Anterior cingulate cortex (tissue), 58 donors: ENCODE results near the gene ARHGAP26.

Experiments
- DNase-seq, 58 donors: peaks; one replicate each; lab custom pipeline; 2025; lab: John Stamatoyannopoulos, UW

ARHGAP26 gene

DNA sequence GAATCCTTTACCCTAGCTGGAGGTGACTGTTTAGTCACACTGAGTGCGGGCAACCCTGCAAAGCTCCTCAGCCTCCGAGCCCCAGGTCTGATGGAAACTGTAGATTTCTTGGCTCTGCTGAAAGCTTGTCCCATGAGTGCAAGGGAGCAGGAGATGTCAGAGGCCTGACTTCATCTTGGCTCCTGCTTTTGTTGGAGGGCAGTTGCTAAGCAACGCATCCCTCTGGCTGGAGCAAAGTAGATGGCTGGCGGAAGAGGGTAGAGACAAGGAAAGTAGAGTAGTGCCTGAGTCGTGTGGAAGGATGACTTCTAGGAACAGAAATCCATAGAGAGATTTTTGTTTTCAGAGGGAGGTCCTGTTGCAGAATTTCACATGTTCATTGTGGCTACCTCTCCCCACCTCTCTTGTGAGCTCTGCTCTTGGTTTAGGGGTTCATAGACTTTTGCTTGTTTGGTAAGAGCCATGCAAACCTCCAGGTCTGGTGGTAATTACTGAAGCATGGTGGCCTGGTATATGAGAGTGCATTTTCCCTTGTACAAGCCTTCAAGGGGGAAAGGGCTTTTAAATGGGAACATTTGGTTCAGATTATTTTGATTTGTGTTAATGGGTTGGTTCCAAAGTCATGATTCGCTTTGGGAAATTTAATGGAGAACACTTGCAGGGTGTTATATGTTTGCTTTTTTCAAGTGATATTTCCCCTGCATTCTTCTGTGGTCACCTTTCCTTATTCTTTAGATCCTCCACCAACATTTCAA, 71.5 kb downstream of the ARHGAP26 start:
- DNase-seq: peak in 2 of 58 donors; percentile 13 to 16

- peak in 13 of 58 donors; percentile 14 to 59 (median 29) for DNase-seq
Observed at GRCh38 chr5:142842994-142843905, 73.1 kb downstream of the ARHGAP26 start.

DNA sequence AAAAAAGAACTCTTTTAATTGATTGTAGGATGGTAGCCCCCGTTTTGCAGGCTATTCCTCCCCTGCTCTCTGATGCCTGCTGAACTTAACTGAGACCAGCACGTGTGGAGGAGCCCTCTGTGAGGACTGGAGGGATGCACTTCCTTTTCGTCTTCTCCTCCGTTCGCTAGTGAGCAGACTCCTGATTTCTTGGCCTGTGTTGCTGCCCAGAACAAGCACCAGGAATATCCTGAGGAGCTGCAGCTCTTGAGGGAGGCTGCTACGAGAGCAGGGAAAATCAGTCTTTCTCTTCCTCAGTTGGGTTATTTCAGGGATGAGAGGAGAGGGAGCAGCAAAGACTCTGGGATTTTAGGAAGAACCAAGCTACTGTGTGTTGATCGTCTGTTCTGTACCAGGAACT, 74.7 kb downstream of the ARHGAP26 start:
- peak in 2 of 58 donors; percentile 15 to 27 for DNase-seq

GRCh38 chr5:142845402-142845921, 75.3 kb downstream of the ARHGAP26 start:
- peak in 10 of 58 donors; percentile 12 to 64 (median 28) for DNase-seq

GRCh38 chr5:142845954-142846398, 75.8 kb downstream of the ARHGAP26 start:
- DNase-seq: no peak

- DNase-seq: peak in 1 of 58 donors; percentile 16
Observed at GRCh38 chr5:142846406-142846805, 76.2 kb downstream of the ARHGAP26 start.

DNA sequence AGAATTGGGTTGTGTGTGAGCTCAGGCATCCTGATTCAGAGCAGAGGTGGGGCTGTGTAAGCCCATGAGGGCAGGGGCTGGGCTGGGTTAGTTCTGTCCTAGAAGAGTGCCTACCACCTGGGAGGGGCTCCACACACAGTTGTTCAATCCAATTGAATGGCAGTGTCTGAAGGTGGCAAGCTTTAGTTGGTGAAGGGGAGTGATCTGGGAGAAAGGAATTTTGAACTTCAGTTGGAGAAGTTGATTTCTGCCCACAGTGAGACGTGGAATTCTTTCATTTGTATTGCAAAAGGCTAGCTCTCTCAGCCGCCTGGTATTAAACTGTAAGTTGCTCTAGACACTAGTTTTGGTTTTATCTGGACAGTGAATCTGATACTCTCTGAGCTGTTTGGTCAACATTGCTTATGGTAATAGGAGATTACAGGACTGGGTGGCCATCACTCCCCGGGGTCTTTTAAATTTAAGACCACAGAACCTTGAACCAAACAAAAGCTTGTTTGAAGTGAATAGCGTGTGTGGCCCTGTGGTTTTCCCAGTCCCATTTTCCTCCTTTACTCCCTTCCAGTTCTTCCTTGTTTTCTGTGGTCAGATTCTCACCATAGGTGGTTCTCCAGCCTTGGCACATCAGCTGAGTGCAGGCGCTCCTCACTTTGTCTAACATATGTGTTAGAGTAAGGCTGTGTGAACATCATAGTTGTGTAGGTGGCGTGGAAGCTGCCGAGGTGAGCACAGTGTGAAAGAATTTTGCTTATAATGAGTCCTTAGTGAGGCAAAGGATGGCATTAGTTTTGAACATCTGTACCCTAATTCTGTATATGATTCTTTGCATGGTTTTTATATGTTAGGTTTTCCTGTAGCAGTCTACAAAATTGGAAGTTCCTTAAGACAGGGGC, 78.0 kb downstream of the ARHGAP26 start:
- no peak for DNase-seq

GRCh38 chr5:142849466-142849865, 79.3 kb downstream of the ARHGAP26 start:
- no peak for DNase-seq

- no peak for DNase-seq
Observed at GRCh38 chr5:142849880-142850279, 79.7 kb downstream of the ARHGAP26 start.

DNA sequence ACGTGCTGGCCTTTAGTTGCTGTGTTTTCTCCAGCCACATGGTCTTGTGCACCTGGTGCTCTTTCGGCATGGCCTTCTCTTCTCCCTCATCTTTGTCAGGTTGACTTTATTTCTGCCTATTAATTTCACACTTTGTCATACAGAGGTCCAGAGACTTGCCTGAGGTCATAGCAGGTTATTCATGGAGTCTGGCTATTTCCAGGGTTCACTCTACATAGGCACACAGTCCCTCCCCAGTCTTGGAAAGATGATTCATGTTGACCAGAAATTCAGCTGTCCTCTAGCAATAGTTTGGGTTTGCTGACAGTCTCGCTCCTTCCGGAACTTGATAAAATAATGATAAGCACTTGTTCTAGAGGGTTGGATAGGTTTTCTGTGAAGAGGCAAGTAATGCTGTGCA, 81.6 kb downstream of the ARHGAP26 start:
- DNase-seq: no peak

DNA sequence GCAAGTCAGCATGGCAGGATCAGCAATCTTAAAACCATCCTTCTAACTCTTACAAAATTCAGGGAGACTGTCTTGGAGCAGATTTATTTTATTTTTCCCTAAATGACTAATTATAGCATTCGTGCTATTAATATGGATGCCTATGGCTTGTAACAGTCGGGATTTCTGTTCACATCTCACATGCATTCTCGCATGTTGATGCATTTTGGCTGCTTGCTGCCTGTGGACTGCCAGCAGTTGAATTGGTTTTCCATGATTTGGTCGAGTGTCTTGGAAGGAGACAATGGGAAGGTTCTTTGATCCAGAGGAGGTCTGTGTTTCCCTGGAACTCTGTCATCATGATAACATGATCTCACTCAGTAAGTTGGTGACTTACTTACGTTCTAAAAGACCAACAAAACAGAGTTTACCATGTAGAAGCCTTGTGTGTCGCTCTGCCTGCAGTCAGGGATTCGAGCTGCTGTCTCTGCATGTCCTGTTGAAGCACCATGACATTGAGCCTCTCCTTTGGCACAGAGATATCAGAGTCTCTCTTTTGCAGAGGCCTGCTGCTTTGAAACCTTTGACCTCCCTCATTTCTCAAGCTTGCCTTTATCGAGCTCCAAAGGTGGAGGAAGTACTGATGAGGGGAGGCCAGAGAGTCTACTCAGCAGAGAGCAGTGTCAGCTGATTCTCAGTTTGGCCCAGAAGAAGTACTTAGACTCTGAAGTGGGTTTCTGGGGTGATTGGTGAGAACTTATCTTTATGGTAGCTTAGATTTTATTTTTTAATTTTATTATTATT, 82.4 kb downstream of the ARHGAP26 start:
- DNase-seq: no peak

DNA sequence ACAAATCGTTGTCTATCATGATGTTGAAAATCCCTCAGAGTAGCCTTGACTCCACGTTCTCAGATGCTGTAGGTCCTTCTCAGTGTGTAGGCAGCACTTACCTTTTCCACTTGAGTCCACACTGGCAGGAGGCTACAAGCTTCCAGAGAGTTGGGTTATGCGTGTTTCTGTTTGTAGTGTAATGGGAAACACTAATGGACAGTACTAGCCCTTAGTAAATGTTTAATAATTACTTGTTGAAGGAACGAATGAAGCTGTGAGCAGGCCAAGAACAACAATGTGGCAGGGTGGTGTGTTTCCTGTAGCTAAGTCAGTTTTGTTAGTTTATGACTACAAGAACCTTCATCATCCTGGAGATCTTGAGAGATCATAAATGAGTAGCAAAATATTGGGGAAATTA, 83.5 kb downstream of the ARHGAP26 start:
- DNase-seq: no peak

DNA sequence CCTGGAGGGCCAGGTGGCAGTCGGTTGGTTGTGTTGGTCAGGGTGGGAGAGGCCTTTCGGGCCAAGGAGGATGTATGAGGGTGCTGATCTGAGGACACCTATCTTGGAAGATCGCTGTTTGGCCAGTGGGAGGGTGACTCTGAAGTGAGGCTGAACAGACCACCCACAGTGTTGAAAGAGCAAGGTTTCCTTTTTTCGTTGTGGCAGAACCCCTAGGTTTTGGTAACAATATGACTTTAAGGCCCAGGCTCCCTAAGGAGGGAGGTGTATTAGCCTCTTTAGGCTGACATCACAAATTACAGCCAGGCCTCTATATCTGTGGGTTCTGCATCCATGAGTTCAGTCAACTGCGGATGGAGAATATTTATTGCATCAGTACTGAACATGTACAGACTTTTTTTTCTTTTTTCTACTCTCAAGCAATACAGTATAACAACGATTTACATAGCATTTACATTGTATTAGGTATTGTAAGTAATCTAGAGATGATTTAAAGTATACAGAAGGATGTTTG, 86.1 kb downstream of the ARHGAP26 start:
- DNase-seq: no peak

DNA sequence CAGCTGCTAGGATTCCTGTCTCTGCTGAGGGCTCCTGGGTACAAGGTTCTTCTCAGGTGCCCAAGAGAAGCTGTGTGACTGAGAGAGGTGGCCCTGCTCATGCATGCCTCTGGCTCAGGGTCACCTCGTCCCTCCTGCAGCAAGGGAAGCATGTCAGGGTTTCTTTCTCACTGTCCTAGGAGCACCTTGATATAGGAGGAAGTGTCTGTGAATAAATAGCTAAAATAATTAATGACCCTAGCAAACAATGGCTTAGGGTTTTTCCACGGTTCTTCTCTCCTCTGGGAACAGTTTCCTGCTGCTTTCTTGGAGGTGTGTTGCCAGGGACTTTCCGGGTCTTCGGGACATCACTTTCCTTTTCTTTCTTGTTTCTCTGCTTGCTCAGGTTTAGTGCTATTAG, 87.2 kb downstream of the ARHGAP26 start:
- no peak for DNase-seq

GRCh38 chr5:142859037-142859436, 88.9 kb downstream of the ARHGAP26 start:
- DNase-seq: no peak

GRCh38 chr5:142860270-142860669, 90.1 kb downstream of the ARHGAP26 start:
- DNase-seq: peak in 27 of 58 donors; percentile 8 to 65 (median 31)

- no peak for DNase-seq
Observed at GRCh38 chr5:142861011-142861410, 90.8 kb downstream of the ARHGAP26 start.

DNA sequence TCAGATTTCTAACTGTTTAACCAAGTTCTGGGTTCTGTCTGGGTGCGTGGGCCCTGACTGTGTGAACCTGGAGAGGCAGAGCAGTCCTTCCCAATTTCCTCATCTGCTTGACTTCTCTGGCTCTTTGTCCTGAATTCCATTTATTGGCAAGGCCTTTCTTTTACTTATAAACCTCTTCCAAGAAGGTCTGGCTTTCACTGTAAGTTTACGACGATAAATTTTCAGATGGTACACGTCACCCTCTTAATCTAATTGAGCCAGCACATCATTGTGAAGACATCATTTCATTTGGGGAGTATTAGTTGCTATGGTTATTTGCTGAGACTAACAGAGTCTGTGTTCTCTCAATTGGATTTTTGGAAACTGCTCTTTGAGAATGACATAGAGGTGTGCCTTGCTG, 92.4 kb downstream of the ARHGAP26 start:
- no peak for DNase-seq

DNA sequence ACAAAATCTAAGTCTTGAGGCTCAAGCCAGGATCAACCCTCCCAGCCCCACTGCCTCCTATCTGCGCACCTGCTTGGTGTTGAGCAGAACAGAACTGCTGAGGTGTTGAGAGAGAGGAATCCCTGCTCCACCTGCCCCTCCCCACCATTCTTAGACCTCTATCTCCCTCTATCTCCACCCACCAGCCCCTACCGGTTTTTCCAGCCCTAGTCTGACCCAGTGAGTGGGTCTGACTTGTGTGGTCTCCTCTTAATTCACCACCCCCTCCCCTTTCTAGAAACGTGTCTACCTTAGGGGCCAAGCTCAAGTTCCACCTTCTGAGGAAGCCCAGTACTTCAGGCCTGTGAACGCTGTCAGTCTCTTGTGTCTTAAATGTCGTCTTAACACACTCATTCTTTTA, 93.7 kb downstream of the ARHGAP26 start:
- DNase-seq: no peak
